NT2/D1 (cell line): ENCODE data around the gene SVIP.

ENCODE experiments used
- SUZ12 ChIP-seq: IDR thresholded peaks from 2 replicates; pipeline ENCODE4 v1.6.1; 2011; ENCODE audit not compliant: insufficient read length, insufficient read depth; ENCODE audit errors: extremely low read depth
- ZNF274 ChIP-seq: IDR thresholded peaks from 2 replicates; pipeline ENCODE4 v1.6.1; 2011; ENCODE audit warnings: mild to moderate bottlenecking, low read depth, low read length

- TF ChIP-seq ZNF274 = no peak
- TF ChIP-seq SUZ12 = no peak
Observed at GRCh38 chr11:22785251-22785650, 44.4 kb downstream of the SVIP start.
